ENCODE measurements around the gene TMEM17.

Gene TMEM17

DNA sequence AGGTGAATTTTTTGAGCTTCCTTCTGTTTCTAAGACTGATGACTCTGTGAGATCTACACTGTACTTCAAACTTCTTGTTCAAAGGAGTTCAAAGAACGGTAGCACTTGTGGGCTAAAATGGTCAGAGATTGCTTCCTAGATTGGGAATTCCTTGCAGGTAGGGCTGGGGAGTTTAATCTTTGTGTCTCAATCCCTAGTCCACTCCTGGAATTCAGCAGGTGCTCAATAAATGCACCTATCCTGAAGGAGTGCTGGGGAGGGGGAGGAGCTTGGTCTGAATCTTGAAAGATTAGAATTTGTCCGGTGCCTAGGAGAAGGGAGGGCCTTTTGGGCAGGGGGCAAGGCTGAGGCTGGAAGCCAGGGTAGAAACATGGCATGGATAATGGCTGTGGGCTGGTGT is 34.6 kb downstream of the TMEM17 start:
- DNase-seq = no peak

DNA sequence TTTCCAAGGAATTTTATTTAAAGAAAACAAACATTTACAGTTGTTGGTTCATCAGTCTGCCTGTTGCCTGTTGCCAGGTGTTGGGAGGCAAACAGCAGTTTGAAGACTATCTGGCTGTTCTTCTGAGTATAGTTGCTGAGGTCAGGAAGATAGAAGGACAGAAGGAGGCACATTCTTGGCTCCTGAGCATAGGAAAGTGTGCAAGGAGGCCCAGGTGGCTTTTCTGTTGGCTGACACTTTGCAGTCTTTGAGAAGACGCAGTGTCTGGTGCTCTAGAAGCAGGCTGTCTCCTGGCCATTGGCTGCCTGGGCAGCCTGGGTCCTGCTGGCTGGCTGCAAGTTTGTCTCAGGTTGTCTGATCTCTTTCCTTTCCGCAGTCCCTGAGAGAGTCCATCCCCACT is 36.4 kb downstream of the TMEM17 start:
- DNase-seq = no peak

DNA sequence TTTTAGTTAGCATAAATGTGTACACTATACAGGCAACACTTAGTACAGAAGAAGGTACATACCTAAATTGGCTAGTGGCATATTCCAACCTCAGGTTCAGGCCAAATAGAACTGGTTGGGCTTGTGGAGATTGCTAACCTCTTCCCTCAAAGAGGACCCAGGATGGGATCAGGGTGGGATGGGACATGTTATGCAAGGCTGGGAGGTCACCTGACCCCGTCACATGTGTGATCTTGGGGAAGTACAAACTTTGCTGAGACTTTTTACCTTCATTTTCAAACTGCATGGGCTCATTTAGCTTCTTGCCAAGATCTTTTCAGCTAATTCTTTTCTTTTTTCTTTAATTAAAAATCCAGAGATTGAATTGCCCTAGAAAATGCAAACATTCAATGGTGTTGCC is 36.9 kb downstream of the TMEM17 start:
- DNase-seq = no peak

DNA sequence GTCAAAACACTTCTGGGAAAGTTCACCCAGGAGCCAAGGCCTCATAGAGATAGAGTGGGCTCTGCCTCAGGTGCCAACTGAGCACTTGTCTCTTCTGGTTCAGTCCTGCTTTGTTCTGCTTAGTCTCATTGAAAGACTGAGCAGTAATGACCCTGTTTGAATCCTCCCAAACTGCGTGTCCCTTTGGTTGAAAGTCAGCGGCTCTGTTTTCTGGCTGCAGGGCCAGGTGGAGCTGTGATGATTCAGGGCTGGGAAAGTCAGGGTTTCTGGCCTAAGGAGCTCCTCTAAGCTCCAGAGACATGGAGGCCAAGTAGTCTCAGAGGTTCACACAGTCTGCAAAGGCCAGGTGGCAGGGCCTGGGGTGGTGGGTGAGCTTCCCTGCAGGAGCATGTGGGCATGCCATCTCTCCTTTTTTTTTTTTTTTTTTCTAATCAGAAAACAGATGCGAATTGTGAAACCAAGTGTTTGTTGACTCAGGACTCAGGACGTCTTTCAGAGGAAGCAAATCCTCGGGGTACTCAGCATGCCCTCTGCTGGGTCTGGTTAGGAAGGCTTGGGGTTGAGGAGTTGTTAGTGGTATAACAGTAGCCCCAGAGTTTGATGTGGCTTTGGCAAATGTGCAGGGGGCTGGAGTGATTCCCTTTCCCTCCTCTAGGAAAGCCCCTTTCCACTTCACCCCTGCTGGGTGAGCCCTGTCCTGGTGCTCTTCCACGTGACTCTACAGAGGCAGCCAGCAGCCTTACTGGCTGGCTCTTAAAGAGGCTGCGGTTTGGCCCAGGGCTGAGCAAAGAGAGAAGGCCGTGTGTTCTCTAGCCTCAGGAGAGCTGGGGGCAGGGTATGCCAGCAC is 38.3 kb downstream of the TMEM17 start:
- no peak for DNase-seq

DNA sequence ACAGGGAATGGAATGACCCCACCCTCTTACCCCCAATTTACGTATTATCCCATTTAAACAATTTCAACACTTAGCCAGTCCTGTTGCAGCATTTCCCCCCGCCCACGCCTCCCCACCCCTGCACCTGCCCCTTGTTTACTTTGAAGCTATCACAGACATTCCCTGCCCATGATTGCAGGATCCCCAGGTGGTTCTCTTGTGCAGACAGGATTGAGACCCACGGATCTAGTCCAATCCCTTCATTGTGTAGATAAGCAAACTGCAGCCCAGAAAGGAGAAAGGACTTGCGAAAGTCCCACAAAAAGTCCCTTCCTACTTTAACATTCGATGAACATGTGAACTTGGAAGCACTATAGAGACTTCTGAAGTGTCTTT is 38.9 kb downstream of the TMEM17 start:
- peak; percentile 62 for DNase-seq

DNA sequence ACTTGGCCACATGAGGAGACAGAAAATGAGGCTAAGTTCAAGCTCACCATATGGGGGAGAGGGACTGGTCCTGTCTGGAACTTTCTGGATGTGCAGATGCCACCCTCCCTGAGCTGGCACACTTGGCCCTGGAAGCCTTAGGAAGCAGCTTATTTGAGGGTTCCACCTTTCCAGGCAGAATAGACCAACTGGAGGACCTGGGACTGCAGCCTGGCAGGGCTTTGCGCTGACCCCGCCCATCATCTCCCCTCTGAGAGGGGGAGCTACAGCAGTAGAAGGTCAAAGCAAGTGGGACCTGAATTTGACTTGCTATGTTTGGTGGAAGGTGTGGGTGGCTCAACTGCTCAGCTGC is 39.5 kb downstream of the TMEM17 start:
- no peak for DNase-seq

DNA sequence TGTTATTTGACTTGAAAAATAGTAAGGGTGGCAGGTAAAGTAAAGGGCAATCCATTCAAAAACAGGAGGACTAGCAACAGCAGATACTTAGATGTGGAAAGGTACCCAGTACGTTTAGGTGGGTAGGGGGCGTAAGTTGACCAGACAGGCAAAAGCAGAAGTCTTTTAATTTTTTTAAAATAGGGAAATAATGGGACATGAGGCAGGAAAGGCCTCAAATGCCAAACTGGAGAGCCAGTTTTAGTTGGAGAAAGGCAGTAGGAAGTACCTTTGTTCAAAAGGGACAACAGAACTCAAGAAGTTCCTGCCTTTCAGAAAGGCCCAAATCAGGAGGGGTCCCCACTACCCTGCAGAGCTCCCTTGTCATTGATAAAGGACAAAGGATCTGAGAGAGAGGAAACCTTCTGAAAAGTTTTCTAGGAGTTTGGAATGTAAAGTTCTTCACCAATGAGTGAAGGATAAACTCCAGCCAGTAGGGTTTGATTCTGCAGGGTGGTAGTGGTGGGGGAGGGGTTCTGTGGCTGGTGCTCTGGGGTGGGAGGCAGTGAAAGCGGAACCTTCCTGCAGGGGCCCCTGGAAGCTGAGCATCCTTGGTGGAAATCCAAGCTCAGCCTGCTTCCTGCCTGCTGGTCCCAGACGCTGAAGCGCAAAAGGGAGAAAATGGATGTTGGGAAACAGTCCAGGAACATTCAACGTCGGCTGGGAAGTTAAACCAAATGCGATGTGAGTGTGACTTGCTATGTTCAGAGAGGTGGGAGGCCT is 40.1 kb downstream of the TMEM17 start:
- DNase-seq = no peak

DNA sequence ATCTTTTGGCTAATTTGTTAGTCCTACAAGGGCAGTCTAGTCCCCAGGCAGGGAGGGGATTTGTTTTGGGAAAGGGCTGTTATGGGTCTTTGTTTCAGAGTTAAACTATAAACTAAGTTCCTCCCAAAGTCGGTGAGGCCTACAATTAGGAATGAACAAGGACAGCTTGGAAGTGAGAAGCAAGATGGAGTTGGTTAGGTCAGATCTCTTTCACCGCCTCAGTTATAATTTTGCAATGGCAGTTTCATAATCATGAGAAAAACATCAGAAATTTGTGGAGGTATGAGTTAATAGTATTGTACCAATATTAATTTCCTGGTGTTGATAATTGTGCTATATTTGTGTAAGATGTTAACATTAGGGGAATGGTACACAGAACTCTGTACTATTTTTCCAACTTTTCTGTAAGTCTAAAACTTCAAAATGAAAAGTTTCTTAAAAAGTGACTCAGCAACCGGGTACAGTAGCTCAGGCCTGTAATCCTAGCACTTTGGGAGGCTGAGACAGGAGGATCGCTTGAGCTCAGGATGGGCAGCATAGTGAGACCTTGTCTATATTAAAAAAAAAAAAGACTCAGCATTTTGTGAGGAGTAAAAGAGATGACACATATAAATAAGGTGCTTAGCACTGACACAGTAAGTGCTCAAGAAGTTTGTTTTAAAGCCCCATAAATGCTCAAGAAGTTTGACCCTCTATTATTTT is 40.8 kb downstream of the TMEM17 start:
- DNase-seq = no peak

DNA sequence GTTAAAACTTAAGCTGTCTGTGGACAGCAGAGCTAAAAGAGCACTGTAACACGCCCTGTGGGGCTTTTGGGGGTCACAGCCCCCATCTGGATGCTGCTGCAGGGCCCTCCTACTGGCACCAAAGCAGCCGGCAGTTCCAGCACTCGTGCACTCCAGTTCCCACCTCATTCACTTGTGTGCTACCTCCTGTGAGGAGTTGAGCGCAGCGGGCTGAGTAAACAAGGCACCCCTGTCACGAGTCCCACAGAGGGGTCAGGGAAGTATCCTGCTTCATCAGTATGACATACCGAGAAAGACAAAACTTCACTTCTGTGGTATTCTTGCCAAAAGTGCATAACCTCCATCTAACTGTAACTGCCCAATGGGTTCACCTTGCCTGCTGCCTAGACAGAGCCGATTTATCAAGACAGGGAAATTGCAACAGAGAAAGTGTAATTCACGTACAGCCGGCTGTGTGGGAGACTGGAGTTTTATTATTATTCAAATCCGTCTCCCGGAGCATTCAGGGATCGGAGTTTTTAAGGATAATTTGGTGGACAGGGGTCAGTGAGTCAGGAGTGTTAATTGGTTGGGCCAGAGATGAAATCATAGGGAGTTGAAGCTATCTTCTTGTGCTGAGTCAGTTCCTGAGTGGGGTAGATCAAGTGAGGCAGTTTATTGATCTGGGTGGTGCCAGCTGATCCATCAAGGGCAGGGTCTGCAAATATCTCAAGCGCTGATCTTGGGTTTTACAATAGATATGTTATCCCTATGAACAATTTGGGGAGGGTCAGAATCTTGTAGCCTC is 41.6 kb downstream of the TMEM17 start:
- no peak for DNase-seq

DNA sequence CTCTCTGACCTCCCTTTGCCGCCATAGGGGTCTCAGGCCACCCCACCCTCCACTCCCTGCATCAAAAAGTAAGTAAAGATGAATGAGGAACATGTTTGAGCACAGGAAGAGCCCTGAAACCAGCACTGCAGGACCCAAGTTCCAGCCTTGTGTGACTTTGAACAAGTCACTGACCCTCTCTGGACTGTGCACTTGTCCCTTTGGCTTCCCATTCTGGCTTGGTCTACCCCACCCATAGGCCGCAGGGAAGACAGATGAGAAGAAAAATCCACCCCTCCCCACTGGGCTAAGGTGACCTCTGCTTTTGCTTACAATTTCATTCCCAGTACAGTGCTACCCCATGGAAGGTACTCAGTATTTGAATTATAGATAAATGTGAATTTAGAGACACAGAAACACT is 43.8 kb downstream of the TMEM17 start:
- no peak for DNase-seq

DNA sequence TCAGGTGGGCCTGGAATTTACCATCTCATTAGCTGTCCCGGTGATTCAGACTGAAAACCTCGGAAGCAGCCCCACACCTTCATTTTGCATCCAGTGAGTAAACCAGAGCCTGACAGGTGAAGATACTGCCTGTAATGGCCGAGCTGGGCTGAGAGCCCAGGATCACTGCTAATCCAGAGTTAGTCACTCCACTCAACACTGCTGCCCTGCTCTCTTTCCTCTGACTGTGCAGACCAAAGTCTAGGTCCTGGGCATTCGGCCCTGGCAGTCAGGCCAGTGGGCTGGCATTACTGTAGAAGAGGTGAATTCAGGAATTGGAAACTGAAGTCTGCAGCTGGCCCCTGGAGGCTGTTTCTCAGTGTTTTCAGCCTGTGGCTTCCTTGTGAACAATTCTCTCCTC is 44.3 kb downstream of the TMEM17 start:
- DNase-seq = no peak

DNA sequence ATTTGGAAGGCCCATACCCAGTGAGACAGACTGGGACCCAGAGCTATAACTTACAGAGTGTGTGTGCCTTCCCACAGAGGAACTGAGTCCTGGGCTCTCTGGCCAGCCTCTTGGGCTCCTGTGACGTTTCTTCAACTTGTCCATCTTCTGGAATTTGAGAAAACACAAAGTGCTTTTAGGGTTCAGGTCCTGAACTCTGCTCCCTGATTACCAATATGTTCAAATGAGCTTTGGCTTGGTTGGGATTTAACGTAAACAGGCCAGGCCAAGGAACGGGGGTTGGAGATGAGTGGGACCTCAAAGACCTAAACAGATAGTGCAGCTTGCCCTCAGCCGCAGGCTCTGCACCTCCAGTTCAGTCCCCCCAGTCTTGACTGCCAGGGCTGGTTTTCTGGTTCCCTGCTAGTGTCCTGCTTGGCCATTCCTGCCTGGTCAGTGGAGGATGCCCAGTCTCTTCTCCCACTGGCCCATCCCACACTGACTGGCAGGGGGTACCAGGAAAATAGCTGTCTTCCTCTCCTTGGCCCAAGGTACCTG is 44.9 kb downstream of the TMEM17 start:
- DNase-seq = no peak

DNA sequence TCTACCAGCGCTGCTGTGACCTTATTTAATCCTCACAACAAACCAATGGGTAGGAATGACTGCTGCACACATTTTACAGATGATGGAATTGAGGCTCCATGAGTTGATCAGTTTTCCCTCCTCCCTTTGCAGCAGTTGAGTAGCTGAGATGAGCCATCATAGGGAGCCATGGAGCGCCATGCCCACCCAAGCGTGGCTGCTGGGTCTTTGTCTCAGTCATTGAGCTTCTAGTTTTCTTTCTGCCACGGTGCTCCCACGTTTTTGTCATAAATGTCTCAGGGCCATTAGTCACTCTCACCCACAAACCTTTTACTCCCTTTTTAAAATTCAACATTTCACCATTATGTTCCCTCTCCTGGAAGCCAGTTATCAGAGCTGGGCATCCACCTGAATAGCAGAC is 45.8 kb downstream of the TMEM17 start:
- DNase-seq = no peak

DNA sequence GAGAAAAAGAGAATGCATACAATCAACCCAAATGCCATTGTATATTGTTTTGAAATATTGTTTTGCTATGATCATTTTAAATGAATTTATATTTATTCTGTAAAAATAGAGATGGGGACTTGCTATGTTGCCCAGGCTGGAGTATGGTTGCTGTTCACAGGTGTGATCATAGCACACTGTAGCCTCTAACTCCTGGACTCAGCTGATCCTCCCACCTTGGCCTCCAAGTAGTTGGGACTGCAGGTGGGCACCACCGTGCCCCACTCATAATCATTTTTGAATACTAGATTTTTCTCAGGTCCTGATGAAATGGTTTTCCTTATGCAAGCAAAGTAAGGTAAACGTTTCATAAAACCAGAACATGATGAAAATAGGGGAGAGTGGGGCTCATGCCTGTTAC is 46.3 kb downstream of the TMEM17 start:
- no peak for DNase-seq

DNA sequence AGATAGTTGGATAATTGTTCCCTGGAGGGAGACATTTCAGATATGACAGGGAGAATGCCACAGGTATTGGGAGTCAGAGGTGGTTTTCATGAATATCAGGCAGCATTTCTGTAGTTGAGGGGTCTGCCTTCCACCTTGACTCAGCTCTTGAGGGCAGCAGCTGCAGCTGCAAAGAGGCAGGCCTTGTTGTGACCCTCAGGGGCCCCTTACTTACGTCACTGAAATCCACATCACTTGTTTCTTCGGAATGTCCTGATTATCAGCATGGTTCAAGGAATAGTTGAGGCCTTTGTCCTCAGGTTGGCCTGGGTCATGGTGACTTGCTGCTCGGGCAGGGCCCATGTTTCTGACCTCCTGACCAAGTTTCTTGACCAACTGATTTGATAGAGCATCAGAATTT is 46.9 kb downstream of the TMEM17 start:
- DNase-seq = no peak

DNA sequence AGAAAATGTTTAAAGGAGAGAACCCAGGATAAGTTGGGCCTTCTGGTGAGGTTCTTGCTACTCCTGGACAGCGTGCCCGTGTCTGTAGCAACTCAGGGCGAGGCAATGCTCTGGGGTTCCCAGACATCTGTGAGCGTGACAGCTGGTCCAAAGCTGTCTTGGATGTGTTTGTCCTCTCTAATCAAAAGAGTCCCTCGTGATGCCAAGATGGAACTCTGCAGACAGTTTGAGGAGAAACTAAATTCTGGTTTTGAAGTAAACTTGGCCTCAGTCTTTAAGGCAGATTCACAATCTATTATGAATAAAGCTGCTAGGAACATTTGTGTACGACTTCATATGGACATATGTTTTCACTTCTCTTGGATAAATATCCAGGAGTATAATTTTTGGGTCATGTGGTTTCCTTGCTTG is 47.3 kb downstream of the TMEM17 start:
- no peak for DNase-seq

DNA sequence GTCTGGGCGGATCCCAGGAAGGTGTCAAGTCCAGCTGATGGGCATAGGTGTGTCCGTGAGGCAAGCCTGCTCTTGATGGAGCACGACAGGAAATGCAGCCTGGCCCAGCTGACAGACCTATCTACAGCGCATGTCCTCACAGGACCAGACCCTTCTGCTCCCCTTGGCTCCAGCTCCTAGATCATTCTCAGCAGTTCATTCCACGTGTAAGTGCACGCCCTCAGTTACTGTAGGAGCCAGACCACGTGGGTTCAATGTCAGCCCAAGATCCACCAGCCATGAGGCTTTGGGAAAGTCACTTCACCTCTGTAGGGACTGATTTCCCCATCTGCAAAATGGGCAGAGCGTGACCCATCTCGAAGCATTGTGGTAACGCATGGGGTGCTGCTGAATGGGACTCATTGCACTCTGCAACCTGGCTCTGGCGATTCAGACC is 47.8 kb downstream of the TMEM17 start:
- no peak for DNase-seq

DNA sequence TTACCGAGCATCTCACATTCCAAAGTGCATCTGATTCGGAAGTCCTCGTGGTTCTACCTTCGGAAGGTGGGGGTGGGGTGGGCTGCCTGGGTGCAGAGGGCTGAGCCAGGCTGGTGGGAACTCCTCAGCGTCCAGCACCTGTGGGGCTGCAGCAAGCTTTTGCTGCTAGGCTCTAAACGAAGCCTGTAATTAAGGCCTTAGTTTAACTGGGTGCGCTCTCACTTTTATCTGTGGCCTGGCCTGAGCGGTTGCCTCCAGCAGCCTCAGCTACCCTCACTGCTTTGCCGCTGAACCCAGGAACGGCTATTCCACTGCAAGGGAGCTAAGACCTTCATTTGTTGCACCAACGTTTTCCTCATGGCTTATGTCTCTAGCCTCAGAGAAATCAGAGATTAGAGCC is 48.4 kb downstream of the TMEM17 start:
- no peak for DNase-seq

DNA sequence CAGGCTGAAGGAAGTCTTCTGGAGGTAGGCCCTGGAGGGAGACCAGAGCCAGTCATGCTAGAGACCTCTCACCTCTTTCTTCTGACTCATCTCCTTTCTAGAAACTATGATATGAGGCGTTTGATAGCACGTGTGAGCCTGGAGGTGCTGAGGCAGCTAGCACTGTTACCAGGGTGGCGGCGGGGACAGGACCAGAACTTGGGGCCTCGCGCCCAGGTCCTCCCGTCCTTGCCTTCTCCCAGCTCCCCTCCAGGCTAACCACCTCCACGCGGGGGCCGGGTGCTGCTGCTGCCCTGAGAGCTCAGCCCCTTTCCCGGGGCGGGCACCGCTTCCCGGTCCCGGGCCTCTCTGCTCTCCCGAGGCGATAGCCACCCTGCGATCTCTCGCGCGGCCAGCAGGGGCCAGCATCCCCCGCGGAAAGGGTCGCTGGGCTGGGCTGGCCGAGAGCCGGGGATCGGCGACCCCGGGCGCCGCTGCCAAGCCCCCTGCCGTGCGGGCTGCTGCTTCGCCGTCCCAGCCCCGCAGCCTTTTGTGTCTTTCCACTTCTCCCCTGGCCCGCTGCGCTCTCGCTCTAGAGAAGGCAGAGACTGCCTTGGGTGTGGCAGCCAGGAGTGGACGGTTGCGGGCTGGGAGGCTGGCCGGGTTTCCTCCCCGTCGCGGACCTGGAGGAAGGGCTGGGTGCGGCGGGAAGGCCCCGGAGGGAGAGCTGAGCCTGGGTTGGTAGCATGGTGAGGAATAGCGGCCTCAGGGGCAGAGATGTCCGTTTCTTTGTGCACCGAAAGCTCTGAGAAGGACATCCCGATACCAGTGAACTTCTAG is 49.1 kb downstream of the TMEM17 start:
- peak; percentile 62 for DNase-seq

DNA sequence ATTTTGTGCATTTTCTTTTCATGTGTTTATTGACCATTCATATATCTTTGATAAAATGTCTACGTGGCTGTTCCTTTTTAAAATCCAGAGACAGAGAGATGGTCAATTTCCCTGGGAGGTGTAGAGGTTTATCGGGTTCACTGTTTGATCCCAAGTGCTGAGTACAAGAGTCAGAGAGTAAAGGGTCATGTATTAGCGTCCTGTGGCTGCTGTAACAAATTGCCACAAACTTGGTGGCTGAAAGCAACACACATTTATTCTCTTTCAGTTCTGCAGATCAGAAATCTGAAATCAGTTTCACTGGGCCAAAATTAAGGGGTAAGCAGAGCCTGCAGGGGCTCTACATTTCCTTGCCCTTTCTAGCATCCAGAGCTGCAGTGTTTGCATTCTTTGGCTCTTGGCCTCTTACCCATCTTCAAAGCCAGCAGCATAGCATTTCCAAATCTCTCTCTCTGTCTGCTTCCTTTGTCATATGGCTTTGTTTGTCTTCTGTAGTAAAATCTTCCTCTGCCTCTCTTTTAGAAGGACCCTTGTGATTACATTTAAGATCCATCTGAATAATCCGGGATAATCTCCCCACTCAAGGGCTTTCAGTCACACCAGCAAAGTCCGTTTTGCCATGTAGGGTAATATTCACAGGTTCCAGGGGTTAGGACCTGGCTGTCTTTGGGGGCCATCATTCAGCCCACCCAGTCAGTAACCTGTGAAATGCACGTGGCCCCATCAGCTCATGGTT is 49.9 kb downstream of the TMEM17 start:
- DNase-seq = no peak

DNA sequence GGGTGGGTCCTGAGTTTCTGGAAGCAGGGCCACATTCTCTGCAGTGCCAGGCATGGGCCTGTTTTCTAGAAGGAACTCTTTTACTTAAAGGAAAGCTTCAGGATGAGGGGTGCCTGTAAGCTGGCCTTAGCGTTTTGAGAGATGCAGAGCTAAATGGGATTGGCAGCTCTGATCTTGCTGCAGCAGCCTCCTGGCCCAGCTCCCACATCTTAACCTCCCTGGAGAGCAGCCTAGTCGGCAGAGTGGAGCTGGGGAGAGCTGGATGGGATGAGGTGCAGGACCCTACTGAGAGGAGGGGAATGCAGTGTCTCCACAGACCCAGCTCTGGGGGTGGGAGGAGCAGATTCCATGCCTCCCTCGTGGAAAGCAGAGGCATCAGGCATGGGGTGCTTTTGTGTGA is 52.0 kb downstream of the TMEM17 start:
- DNase-seq = no peak
